ENCODE data around the gene EDN2. TPM values are rescaled to one million over a fixed set of nuclear protein-coding genes. Genes with fewer than 3 reads are reported as not detected.

EDN2 gene
- total RNA-seq, 2 donors from 2014 or later, result not detected

GRCh38 chr1:41482001-41482765 lies 2.3 kb downstream of the EDN2 start:
- no peak overlapping the region for H3K27ac ChIP-seq
- H3K36me3 ChIP-seq, result no peaks in the 10 kb centered on the region
- ATAC-seq (ENCODE audit: insufficient number of reproducible peaks, low FRiP score, low read depth) (no peak), DNase-seq (ENCODE audit: low spot score) (no peak)
- no peak overlapping the region for H3K4me3 ChIP-seq
- H3K9me3 ChIP-seq, result no peaks in the 10 kb centered on the region
- H3K27me3 ChIP-seq (replicated peaks; ENCODE audit: insufficient read depth), result no peaks in the 10 kb centered on the region
- H3K4me1 ChIP-seq (ENCODE audit: control insufficient read depth in 1 of 2, low read depth in 2 of 2), result peaks cover 9 to 58% of the 10 kb centered on the region in 2 donors
- TF ChIP-seq, protein P1, sequence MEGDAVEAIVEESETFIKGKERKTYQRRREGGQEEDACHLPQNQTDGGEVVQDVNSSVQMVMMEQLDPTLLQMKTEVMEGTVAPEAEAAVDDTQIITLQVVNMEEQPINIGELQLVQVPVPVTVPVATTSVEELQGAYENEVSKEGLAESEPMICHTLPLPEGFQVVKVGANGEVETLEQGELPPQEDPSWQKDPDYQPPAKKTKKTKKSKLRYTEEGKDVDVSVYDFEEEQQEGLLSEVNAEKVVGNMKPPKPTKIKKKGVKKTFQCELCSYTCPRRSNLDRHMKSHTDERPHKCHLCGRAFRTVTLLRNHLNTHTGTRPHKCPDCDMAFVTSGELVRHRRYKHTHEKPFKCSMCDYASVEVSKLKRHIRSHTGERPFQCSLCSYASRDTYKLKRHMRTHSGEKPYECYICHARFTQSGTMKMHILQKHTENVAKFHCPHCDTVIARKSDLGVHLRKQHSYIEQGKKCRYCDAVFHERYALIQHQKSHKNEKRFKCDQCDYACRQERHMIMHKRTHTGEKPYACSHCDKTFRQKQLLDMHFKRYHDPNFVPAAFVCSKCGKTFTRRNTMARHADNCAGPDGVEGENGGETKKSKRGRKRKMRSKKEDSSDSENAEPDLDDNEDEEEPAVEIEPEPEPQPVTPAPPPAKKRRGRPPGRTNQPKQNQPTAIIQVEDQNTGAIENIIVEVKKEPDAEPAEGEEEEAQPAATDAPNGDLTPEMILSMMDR (IDR thresholded peaks at IDR 0.05), result no peak

GRCh38 chr1:41481109-41481775 lies 3.2 kb downstream of the EDN2 start:
- Histone ChIP-seq H3K27me3 (replicated peaks; ENCODE audit: insufficient read depth) (no peaks in the 10 kb centered on the region), H3K36me3 (no peaks in the 10 kb centered on the region), H3K27ac (no peak overlapping the region), H3K9me3 (no peaks in the 10 kb centered on the region), H3K4me1 (ENCODE audit: control insufficient read depth in 1 of 2, low read depth in 2 of 2) (peaks cover 9 to 55% of the 10 kb centered on the region in 2 donors), H3K4me3 (no peak overlapping the region)
- ATAC-seq (ENCODE audit: insufficient number of reproducible peaks, low FRiP score, low read depth) (no peak), DNase-seq (ENCODE audit: low spot score) (no peak)
- TF ChIP-seq, protein P1 (IDR thresholded peaks at IDR 0.05), result no peak

GRCh38 chr1:41480204-41481108 lies 4.0 kb downstream of the EDN2 start:
- peak overlapping the region in 1 of 2 donors; percentile 34 for H3K27ac ChIP-seq
- no peak for DNase-seq (ENCODE audit: low spot score)
- TF ChIP-seq, protein P1 (IDR thresholded peaks at IDR 0.05), result no peak
- no peak for ATAC-seq (ENCODE audit: insufficient number of reproducible peaks, low FRiP score, low read depth)
- no peaks in the 10 kb centered on the region for H3K27me3 ChIP-seq (replicated peaks; ENCODE audit: insufficient read depth)
- no peaks in the 10 kb centered on the region for H3K36me3 ChIP-seq
- H3K9me3 ChIP-seq, result no peaks in the 10 kb centered on the region
- no peak overlapping the region for H3K4me3 ChIP-seq
- H3K4me1 ChIP-seq (ENCODE audit: control insufficient read depth in 1 of 2, low read depth in 2 of 2), result peaks cover 12 to 57% of the 10 kb centered on the region in 2 donors

- H3K27ac ChIP-seq, result peak overlapping the region in 1 of 2 donors; percentile 34
Measured at GRCh38 chr1:41479808-41480160, 4.7 kb downstream of the EDN2 start.

More at GRCh38 chr1:41479808-41480160, 4.7 kb downstream of the EDN2 start:
- Histone ChIP-seq H3K27me3 (replicated peaks; ENCODE audit: insufficient read depth) (no peaks in the 10 kb centered on the region), H3K36me3 (no peaks in the 10 kb centered on the region), H3K9me3 (no peaks in the 10 kb centered on the region), H3K4me1 (ENCODE audit: control insufficient read depth in 1 of 2, low read depth in 2 of 2) (peaks cover 19 to 57% of the 10 kb centered on the region in 2 donors), H3K4me3 (no peak overlapping the region)
- DNase-seq (ENCODE audit: low spot score), result no peak
- TF ChIP-seq, protein P1 (IDR thresholded peaks at IDR 0.05), result no peak
- no peak for ATAC-seq (ENCODE audit: insufficient number of reproducible peaks, low FRiP score, low read depth)
